H1 (cell line): Measurements from ENCODE around the gene CNTN5. TPM values are rescaled to one million over a fixed set of nuclear protein-coding genes. Genes with fewer than 3 reads are reported as not detected.

Experiments
- CTCF ChIA-PET: fragments of 300-600 bp; sonication (Branson Sonifier 250); formaldehyde crosslinking; loops from one replicate; lab custom pipeline; 2021; ENCODE audit not compliant: partially characterized antibody; lab: Charles Lee
- POLR2A ChIA-PET: fragments of 300-600 bp; sonication (Branson Sonifier 250); formaldehyde crosslinking; loops from one replicate; lab custom pipeline; 2021; ENCODE audit warnings: inconsistent platforms; ENCODE audit not compliant: partially characterized antibody; lab: Charles Lee
- DNase-seq, 2 experiments: peaks; one replicate each; pipeline versions ENCODE4 v3.0.0 to v3.0.0-alpha.2; 2010 to 2022; ENCODE audit warnings: low spot score in 2 of 2, low read depth in 1 of 2, mixed read lengths in 1 of 2
- FAIRE-seq: peaks from 2 replicates; lab custom pipeline; 2011; peaks lifted over from hg19 to GRCh38; lab: Jason Lieb, UNC
- H2AFZ ChIP-seq: 2 replicates; pipeline ENCODE4 v1.8.1; 2012; ENCODE audit warnings: low read length, inconsistent platforms
- H2AK5ac ChIP-seq: 2 replicates; pipeline ENCODE4 v1.6.1; 2013; ENCODE audit warnings: low read depth, low read length
- H2BK120ac ChIP-seq: replicated peaks from 2 replicates; pipeline ENCODE3; 2013; ENCODE audit warnings: low read depth, low read length, inconsistent platforms
- H2BK12ac ChIP-seq: 2 replicates; pipeline ENCODE4 v1.6.1; 2013; ENCODE audit warnings: low read depth, low read length
- H2BK15ac ChIP-seq: 2 replicates; pipeline ENCODE4 v1.6.1; 2013; ENCODE audit warnings: low read length
- H2BK20ac ChIP-seq: 2 replicates; pipeline ENCODE4 v1.6.1; 2013; ENCODE audit warnings: low read length
- H2BK5ac ChIP-seq: 2 replicates; pipeline ENCODE4 v1.6.1; 2013; ENCODE audit warnings: low read depth, low read length
- H3K14ac ChIP-seq: 2 replicates; pipeline ENCODE4 v1.6.1; 2013; ENCODE audit warnings: inconsistent platforms; ENCODE audit not compliant: insufficient read length
- H3K18ac ChIP-seq: 2 replicates; pipeline ENCODE4 v1.6.1; 2013; ENCODE audit warnings: low read length; ENCODE audit errors: extremely low read depth
- H3K23ac ChIP-seq: 2 replicates; pipeline ENCODE4 v1.6.1; 2013; ENCODE audit warnings: inconsistent platforms; ENCODE audit not compliant: insufficient read length
- H3K23me2 ChIP-seq: 2 replicates; pipeline ENCODE4 v1.6.1; 2013; ENCODE audit warnings: low read depth, low read length
- H3K27ac ChIP-seq: 2 replicates; pipeline ENCODE4 v1.6.1; 2011; ENCODE audit warnings: low read depth, low read length, inconsistent platforms
- H3K27me3 ChIP-seq, 4 experiments: replicated peaks in 1 of 4; 1 replicate in 1 of 4; 2 replicates in 3 of 4; pipeline versions ENCODE4 v1.6.1 to v1.8.1; 2011 to 2013; ENCODE audit warnings: low read length in 3 of 4, mild to moderate bottlenecking in 3 of 4, inconsistent platforms in 2 of 4, mixed read lengths in 2 of 4, moderate library complexity in 1 of 4; ENCODE audit not compliant: control insufficient read depth in 3 of 4, insufficient read depth in 3 of 4; ENCODE audit errors: extremely low read depth in 1 of 4
- H3K36me3 ChIP-seq, 4 experiments: 2 replicates each; pipeline versions ENCODE4 v1.6.1 to v1.8.1; 2011 to 2013; ENCODE audit warnings: mild to moderate bottlenecking in 4 of 4, low read length in 3 of 4, moderate library complexity in 2 of 4, control low read depth in 1 of 4, inconsistent platforms in 1 of 4; ENCODE audit not compliant: insufficient read depth in 4 of 4, control insufficient read depth in 2 of 4
- H3K4ac ChIP-seq: replicated peaks from 2 replicates; pipeline ENCODE3; 2013; ENCODE audit warnings: low read length, low read depth, mixed read lengths, inconsistent platforms; ENCODE audit not compliant: insufficient read length
- H3K4me1 ChIP-seq, 4 experiments: replicated peaks in 1 of 4; 1 replicate in 1 of 4; 2 replicates in 3 of 4; pipeline versions ENCODE4 v1.6.1 to v1.8.1; 2011 to 2013; ENCODE audit warnings: low read length in 3 of 4, inconsistent platforms in 2 of 4, mixed read lengths in 1 of 4; ENCODE audit not compliant: insufficient read depth in 4 of 4, control insufficient read depth in 3 of 4
- H3K4me2 ChIP-seq, 2 experiments: 2 replicates each; pipeline versions ENCODE4 v1.6.1 to v1.8.1; 2011 to 2013; ENCODE audit warnings: low read depth in 2 of 2, low read length in 2 of 2, control low read depth in 1 of 2, inconsistent platforms in 1 of 2, mild to moderate bottlenecking in 1 of 2; ENCODE audit not compliant: insufficient read depth in 1 of 2
- H3K4me3 ChIP-seq, 4 experiments: fragments of 200-600, 300-600 bp in 1 of 4; sonication (generic), shearing (Covaris generic), sonication (Bioruptor Twin) in 1 of 4; 2 replicates each; pipeline versions ENCODE4 v1.5.1 to v1.8.1; 2011 to 2016; ENCODE audit warnings: low read length in 4 of 4, low read depth in 3 of 4, control low read depth in 2 of 4, inconsistent platforms in 2 of 4, mild to moderate bottlenecking in 2 of 4, mixed read lengths in 1 of 4, moderate library complexity in 1 of 4; ENCODE audit not compliant: insufficient read depth in 2 of 4; ENCODE audit errors: extremely low read depth in 1 of 4
- H3K56ac ChIP-seq: replicated peaks from 2 replicates; pipeline ENCODE3; 2013; ENCODE audit warnings: low read depth, mild to moderate bottlenecking, mixed read lengths, low read length, inconsistent platforms; ENCODE audit not compliant: insufficient read length
- H3K79me1 ChIP-seq: 2 replicates; pipeline ENCODE4 v1.6.1; 2013; ENCODE audit warnings: low read depth, low read length, control low read depth
- H3K79me2 ChIP-seq, 2 experiments: 2 replicates each; pipeline versions ENCODE4 v1.6.1 to v1.8.1; 2012 to 2013; ENCODE audit warnings: low read length in 2 of 2, mild to moderate bottlenecking in 2 of 2, inconsistent platforms in 1 of 2; ENCODE audit not compliant: insufficient read depth in 2 of 2, control insufficient read depth in 1 of 2
- H3K9ac ChIP-seq, 4 experiments: replicated peaks in 1 of 4; 1 replicate in 1 of 4; 2 replicates in 3 of 4; pipeline versions ENCODE4 v1.6.1 to v1.8.1; 2011 to 2013; ENCODE audit warnings: low read depth in 3 of 4, low read length in 3 of 4, control low read depth in 2 of 4, mild to moderate bottlenecking in 2 of 4, moderate library complexity in 2 of 4, inconsistent platforms in 1 of 4; ENCODE audit errors: extremely low read depth in 1 of 4
- H3K9me3 ChIP-seq, 2 experiments: 2 replicates each; pipeline versions ENCODE4 v1.6.1 to v1.8.1; 2012 to 2013; ENCODE audit warnings: mild to moderate bottlenecking in 2 of 2, moderate library complexity in 2 of 2, control low read depth in 1 of 2, inconsistent platforms in 1 of 2, low read depth in 1 of 2, low read length in 1 of 2, mixed read lengths in 1 of 2; ENCODE audit not compliant: insufficient read depth in 2 of 2
- H4K20me1 ChIP-seq, 2 experiments: replicated peaks in 1 of 2; 2 replicates each; pipeline versions ENCODE3 to v1.8.1; 2011 to 2013; ENCODE audit warnings: inconsistent platforms in 2 of 2, low read length in 2 of 2, mild to moderate bottlenecking in 1 of 2; ENCODE audit not compliant: insufficient read depth in 2 of 2, control insufficient read depth in 1 of 2
- H4K5ac ChIP-seq: 2 replicates; pipeline ENCODE4 v1.6.1; 2013; ENCODE audit warnings: low read length, low read depth, mixed read lengths, inconsistent platforms; ENCODE audit not compliant: insufficient read length
- H4K8ac ChIP-seq: 2 replicates; pipeline ENCODE4 v1.8.0; 2013; ENCODE audit warnings: mild to moderate bottlenecking, moderate library complexity, low read length, inconsistent platforms; ENCODE audit not compliant: insufficient read depth; ENCODE audit errors: extremely low read depth
- H4K91ac ChIP-seq: replicated peaks from 2 replicates; pipeline ENCODE3; 2013; ENCODE audit warnings: low read length, mixed read lengths, inconsistent platforms; ENCODE audit not compliant: insufficient read length
- ATF3 ChIP-seq: IDR thresholded peaks from 2 replicates; pipeline ENCODE4 v1.6.1; 2011; ENCODE audit warnings: low read depth, mild to moderate bottlenecking, low read length; ENCODE audit not compliant: insufficient read depth
- BACH1 ChIP-seq: IDR thresholded peaks from 2 replicates; pipeline ENCODE4 v1.6.1; 2012; ENCODE audit warnings: low read length, improper control_type of control experiment
- CREB1 ChIP-seq: IDR thresholded peaks from 2 replicates; pipeline ENCODE4 v1.6.1; 2012; ENCODE audit warnings: inconsistent platforms
- EZH2 ChIP-seq: fragments of 200-600 bp; sonication (generic); IDR thresholded peaks from 2 replicates; pipeline ENCODE4 v1.7.1; 2012; ENCODE audit warnings: low read depth, mild to moderate bottlenecking, moderate library complexity, low read length, inconsistent platforms; ENCODE audit not compliant: severe bottlenecking
- HDAC2 ChIP-seq, 2 experiments: fragments of 300-600 bp in 1 of 2; sonication (generic) in 1 of 2; IDR thresholded peaks; 2 replicates each; pipeline ENCODE4 v1.6.1; 2011 to 2012; ENCODE audit warnings: low read depth in 2 of 2, low read length in 2 of 2, mild to moderate bottlenecking in 2 of 2, moderate library complexity in 2 of 2, borderline replicate concordance in 1 of 2, inconsistent platforms in 1 of 2
- POLR2AphosphoS5 ChIP-seq: IDR thresholded peaks from 2 replicates; pipeline ENCODE4 v1.6.1; 2011; ENCODE audit warnings: low read depth, low read length
- WGBS, 2 experiments: shearing (Covaris generic) in 1 of 2; methylation state at CpG; one replicate each; pipeline versions ENCODE4 v1.1.6 to v1.1.7; 2013 to 2015; ENCODE audit warnings: low lambda C conversion rate in 2 of 2, mixed read lengths in 2 of 2, inconsistent platforms in 1 of 2, low coverage in 1 of 2, missing lambda C conversion rate in 1 of 2; ENCODE audit not compliant: insufficient replicate concordance in 2 of 2, insufficient coverage in 1 of 2, insufficient read length in 1 of 2; ENCODE audit errors: extremely low coverage in 1 of 2, missing lambda C conversion rate in 1 of 2; 5-methylcytosine and 5-hydroxymethylcytosine counted together
- polyA plus RNA-seq, 7 experiments: library from polyadenylated mRNA; depleted of rRNA in 3 of 7; stranded (reverse) in 5 of 7; unstranded in 2 of 7; fragments of >200 nt in 5 of 7; fragments of 200-250 nt in 2 of 7; gene quantifications; 1 replicate in 5 of 7; 2 replicates in 1 of 7; 4 replicates in 1 of 7; pipeline versions ENCODE4 v1.2.1 to v1.2.3, GENCODE V29; 2011 to 2013; ENCODE audit warnings: missing spikeins in 2 of 7, mixed read lengths in 2 of 7
- total RNA-seq: library from RNA; stranded (reverse); fragmentation: NEBNext Ultra II Directional; extraction: Animal tissue kit (Norgen Biotek cat#: 25700); gene quantifications from 2 replicates; pipeline ENCODE4 v1.2.1, GENCODE V29; 2021

Gene CNTN5
- total and polyA plus RNA-seq, 2 of the 8 experiments (the other 6 are each of a cell fraction or from before 2014, with no cell fraction given), result not detected

DNA sequence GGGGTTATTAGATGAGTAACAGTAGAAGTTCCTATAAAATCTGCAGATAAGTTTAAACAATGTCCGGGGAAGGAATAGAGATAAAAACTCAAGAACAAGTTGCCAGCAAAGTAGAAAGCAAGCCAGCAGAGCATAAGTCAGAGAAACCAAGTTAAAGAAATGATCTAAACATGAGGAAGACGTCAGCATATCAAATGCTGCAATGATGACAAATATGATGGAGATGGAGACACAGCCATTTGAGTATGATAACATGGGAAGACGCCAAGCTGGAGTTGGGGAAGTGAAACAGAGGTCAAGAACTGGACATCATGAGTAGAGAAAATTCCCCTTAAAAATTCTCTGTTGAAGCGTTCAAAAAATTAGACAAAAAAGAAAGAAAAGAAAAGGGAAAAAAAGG, 571.5 kb downstream of the CNTN5 start:
- Histone ChIP-seq H3K4me2 (no peak overlapping the region), H2BK5ac (no peak overlapping the region), H3K18ac (no peak overlapping the region), H3K4me3 (no peak overlapping the region), H4K8ac (no peak overlapping the region), H2BK120ac (no peak overlapping the region), H2AK5ac (no peak overlapping the region), H4K20me1 (no peaks in the 10 kb centered on the region), H4K91ac (no peak overlapping the region), H3K27ac (no peak overlapping the region), H3K56ac (no peak overlapping the region), H4K5ac (no peak overlapping the region), H2AFZ (no peak overlapping the region), H3K4ac (no peak overlapping the region), H3K23me2 (no peaks in the 10 kb centered on the region), H3K23ac (no peak overlapping the region), H3K36me3 (no peaks in the 10 kb centered on the region), H2BK12ac (no peak overlapping the region), H2BK15ac (no peak overlapping the region)
- POLR2A ChIA-PET, result no interaction called here
- no peak for FAIRE-seq
- TF ChIP-seq EZH2 (no peak), POLR2AphosphoS5 (no peak), CREB1 (no peak), ATF3 (no peak), BACH1 (no peak), HDAC2 (IDR thresholded peaks at IDR 0.05; ENCODE audit: borderline replicate concordance in 1 of 2, low read depth in 2 of 2, low read length in 2 of 2) (no peak)
- TF ChIP-seq, all 59 proteins: peak for 0
- CTCF ChIA-PET, result no interaction called here
- WGBS, 2 experiments, result 94% methylated on average over 4 of the region's 4 CpGs; no CpG with 5 or more reads in 1 of the 2 experiments
- Histone ChIP-seq H3K79me1 (no peaks in the 10 kb centered on the region), H3K27me3 (no peaks in the 10 kb centered on the region), H3K14ac (no peak overlapping the region), H3K79me2 (no peaks in the 10 kb centered on the region), H3K4me1 (no peaks in the 10 kb centered on the region), H2BK20ac (no peak overlapping the region), H3K9ac (no peak overlapping the region), H3K9me3 (no peaks in the 10 kb centered on the region)
- no peak for DNase-seq
